ENCODE data around the gene FAM9C.
"Not testable (repeated sequence)": the region's sequence is repeated elsewhere in the genome, so short reads cannot be mapped to it uniquely, and the experiment has no call there.

Gene FAM9C

DNA sequence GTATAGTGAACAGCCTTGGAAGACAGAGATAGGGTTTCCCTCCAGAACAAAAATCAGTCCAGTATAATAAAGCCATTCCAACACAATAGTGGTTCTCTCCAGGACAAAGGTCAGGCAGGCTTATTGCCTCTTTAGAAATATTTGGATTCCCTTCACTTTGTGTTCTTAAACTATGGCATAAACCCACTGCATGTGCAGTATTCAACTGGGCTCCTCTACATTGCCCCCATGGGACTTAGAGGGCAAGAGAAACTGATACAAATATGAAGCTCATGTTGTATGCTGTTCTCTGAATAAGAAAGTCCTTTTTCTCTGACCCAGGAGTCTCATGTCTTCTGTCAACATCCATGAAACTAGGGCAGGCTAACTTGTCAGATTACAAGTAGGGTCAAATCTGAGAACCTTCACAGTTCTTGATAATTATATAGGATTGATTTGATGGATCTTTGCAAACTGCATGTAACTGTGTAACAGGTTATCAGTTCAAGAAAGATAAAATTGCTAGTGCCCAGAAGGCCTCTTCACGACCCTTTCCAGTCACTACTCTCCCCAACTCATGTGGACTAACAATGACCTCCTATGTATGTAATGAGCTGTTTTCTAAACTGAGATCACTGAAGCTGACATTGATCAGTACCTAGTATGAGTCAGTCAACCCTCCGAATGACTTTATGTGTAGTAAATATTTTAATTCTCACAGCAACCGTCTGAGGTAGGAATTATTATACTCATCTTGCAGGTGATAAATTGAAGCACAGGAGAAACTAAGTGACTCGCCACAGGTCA is 31.9 kb upstream of the FAM9C start:
- DNase-seq (ENCODE audit: low read depth in 3 of 3), result no peak

DNA sequence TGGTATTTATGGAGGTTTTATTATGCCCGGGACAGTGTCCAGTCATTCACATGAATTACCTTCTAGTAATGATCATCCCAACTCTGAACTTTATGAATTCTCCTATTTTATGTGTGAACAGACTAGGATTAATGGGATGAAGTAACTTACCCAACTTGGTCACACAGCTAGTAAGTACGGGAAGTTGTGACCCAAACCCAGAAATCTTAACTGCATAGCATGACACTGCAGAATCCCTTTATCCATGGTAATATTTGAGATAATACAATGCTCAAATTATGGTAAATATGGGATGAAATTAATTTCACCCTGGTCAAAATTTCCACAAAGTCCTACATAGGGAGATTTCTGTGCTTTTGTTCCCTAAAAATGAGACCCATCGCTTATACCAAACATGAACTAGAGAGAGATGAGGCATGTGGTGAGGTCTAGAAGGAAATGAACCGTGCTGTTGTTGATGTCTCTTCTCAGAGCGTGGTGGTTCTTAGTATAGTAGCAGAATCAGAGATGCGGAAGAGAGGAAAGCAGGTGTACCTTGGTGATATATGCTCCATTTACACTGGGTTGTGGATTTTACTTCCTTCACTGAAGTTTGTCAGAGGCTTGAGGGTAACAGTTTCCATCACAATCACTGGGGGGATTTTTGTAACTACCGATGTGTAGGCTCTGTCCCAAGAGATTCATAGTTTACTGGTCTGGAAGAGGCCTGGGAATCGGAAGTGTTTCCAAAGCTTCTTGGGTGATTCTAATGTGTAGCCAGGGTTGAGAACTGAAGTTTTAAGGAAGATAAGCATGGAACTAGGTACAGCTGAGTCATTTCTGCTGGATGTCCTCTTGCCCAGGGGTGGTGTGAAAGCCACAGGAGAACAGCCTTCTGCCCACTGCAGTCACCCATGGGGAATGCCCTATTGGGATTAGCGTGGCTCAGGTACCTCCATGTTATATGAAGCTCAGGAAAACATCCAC is 30.2 kb upstream of the FAM9C start:
- no peak for DNase-seq (ENCODE audit: low read depth in 3 of 3)

DNA sequence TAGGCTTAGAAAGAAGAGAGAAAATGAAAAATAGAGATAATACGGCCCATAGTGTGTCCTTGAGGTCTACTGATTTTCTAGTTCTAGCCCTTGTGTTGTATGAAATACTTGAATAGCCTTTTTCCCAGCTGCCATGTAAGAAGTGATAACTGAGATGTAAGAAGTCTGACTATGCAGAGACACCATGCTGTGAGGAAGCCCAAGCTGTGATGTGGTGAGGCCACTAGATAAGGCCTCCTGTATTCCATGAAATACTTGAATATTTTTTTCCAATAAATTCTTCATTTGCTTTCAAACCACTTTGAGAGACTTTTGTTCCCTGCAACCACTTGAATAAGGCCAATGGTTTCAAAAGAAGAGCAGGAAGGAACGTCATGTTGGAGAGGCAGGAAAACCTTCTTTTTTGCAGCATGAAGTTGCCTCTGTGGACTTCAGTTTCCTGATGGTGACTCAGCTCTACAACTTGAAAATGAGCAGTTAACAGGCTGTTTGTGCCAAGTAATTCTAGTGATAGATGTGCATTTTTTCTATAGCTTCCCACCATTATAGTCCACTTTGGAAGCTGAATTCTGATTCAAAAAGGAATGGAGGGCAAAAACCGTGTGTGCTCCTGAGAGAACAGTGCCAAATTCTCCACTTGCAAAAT is 25.5 kb upstream of the FAM9C start:
- no peak for DNase-seq (ENCODE audit: low read depth in 3 of 3)

DNA sequence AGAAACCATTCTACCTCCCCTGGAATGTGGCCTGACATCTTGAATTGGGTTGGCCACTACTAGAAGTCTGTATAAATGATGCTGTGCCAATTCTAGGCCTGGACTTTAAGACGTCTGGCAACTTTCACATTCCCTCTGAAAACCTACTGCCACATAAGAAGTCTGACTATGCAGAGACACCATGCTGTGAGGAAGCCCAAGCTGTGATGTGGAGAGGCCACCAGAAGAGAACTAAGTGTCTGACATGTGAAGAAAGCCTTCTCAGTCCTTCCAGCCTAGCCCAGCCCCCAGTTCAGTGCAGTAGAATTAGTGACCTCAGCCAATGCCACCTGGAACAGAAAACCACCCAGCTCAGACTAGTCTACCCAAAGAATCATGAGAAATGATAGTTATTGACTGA is 24.2 kb upstream of the FAM9C start:
- DNase-seq (ENCODE audit: low read depth in 3 of 3), result no peak

DNA sequence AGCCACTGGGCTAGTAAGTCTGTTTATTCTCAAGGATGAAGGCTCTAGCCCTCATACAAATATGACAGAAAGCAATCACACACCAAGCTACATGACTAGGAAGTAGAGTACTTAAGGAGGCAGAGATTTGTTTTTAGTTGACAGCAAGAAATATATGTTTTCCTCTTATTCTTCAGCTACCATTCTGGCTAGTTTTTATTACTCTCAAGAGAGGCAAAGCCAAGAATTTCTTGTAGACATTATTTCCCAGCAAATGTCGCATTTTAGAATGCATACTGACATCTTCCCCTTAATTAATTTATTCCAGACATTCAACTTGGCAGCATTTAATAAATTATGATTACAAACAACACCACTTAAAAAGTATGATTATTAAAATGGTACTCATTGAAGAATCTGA is 23.4 kb upstream of the FAM9C start:
- DNase-seq (ENCODE audit: low read depth in 3 of 3), result no peak

DNA sequence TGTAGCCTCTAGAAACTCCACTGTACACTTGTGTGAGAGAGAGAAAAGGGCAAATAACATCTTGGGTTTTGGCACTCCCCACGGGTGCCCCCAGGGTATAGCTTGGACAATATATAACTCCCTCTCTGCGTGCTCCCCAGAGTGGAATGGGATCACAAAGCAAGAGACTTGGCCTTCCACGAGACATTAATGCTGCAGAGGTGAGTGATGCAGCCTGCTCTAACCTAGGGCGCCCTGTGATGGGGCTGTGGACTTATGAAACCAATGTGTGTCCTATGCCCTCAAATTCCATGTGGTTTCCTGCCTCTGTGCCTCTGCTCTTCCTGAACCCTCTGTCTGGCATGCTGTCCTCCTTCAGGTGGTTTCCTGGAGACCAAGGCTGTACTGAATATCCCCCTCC is 22.0 kb upstream of the FAM9C start:
- DNase-seq (ENCODE audit: low read depth in 3 of 3), result no peak

DNA sequence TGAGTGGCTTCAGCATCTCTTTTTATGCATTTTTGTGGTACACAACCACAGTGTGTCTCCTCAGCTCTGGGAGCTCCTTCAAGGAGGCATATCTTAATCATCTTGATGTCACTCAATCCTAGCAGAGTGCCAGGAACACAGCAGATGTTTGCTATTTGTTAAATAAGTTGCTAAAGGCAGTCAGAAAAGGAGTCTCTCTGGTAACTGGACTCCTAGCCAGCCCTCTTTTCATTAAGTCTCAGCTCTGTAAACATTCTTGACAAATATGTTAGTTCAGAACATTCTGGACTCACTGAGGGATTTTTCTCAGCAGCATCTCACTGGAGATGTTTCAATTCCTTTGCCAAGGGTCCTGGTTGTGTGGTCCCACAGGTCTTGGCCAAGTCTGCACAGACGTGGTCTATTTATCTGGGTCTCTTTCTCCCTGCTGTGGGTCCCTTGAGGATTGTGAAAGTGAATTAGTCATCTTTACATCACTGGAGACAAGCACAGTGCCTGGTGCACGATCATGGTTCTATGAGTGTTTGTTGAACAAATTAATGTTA is 20.3 kb upstream of the FAM9C start:
- DNase-seq (ENCODE audit: low read depth in 3 of 3), result no peak

DNA sequence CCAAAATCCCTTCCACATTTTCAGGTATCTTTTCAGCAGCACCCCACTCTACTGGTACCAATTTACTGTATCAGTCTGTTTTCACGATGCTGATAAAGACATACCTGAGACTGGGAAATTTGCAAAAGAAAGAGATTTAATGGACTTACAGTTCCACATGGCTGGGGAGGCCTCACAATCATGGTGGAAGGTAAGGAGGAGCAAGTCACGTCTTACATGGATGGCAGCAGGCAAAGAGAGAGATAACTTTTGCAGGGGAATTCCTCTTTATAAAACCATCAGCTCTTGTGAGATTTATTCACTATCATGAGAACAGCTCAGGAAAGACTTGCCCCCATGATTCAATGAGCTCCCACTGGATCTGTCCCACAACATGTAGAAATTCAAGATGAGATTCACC is 18.7 kb upstream of the FAM9C start:
- DNase-seq (ENCODE audit: low read depth in 3 of 3), result not testable (repeated sequence)

DNA sequence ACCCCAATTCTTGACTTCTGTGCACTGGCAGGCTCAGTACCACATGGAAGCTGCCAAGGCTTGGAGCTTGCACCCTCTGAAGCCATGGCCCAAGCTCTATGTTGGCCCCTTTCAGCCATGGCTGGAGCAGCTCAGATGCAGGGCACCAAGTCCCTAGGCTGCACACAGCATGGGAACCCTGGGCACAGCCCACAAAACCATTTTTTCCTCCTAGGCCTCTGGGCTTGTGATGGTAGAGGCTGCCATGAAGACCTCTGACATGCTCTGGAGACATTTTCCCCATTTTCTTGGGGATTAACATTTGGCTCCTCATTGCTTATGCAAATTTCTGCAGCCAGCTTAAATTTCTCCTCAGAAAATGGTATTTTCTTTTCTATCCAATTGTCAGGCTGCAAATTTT is 17.9 kb upstream of the FAM9C start:
- DNase-seq (ENCODE audit: low read depth in 3 of 3), result not testable (repeated sequence)

DNA sequence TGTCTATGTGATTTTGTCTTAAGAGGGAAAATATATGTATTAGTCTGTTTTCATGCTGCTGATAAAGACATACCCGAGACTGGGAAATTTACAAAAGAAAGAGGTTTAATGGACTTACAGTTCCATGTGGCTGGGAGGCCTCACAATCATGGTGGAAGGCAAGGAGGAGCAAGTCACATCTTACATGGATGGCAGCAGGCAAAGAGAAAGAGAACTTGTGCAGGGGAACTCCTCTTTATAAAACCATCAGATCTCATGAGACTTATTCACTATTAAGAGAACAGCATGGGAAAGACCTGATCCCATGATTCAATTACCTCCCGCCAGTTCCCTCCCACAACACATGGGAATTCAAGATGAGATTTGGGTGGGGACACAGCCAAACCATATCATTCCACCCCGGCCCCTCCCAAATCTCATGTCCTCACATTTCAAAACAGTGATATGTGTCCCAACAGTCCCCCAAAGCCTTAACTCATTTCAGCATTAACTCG is 16.8 kb upstream of the FAM9C start:
- DNase-seq (ENCODE audit: low read depth in 3 of 3), result not testable (repeated sequence)

DNA sequence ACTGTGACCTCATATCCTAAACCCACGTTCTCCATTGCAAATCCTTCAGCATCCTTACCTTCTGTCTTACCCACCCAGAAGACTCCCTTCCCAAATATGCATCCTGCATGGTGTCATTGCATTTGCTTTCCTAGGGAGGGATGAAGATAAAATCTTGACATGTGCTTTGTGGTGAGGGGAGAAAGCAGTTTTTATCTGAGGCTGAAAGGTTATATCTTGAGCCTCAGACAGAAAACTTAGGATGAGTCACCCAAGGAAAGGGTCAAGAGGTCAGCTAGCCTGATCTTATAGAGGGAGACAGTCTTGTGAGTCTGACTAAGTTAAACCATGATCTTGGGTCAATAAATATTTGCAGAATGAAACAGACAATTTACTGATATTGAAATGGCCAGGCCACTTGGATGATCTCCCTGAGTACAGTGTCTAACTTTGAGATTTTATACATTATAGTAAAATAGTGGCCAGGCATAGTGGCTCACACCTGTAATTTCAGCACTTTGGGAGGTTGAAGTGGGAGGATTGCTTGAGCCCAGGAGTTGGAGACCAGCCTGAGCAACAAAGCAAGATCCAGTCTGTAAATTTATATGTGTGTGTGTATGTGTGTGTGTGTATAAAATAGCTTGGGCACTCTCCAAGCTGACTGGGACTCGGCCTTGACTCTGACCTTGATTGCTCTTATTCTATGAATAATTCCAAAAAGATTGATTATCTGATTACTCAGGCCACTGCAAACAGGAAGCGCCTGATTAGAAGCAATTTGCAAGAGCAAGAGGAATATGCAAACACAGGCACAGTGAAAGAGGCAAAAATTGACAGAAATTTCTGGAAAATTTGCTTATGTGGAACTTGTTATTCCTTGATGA is 15.4 kb upstream of the FAM9C start:
- no peak for DNase-seq (ENCODE audit: low read depth in 3 of 3)

DNA sequence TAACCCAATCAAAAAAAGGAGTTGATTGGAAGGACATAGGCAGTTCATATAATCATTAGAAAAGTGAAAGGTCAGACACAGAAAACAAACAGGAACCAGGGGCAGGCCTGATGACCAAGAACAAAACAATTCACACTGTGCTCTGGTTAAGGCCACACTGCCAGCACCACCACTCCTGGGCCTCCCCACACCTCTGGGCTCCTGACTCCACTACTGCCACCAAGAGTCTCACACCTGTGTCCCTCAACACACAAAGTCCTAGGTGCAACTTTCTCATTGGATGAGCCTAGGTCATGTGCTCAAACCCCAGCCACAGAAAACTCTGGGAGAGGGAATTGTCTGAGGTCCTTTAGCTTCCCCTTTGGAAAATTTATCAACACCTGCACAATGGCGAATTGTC is 11.1 kb upstream of the FAM9C start:
- no peak for DNase-seq (ENCODE audit: low read depth in 3 of 3)

DNA sequence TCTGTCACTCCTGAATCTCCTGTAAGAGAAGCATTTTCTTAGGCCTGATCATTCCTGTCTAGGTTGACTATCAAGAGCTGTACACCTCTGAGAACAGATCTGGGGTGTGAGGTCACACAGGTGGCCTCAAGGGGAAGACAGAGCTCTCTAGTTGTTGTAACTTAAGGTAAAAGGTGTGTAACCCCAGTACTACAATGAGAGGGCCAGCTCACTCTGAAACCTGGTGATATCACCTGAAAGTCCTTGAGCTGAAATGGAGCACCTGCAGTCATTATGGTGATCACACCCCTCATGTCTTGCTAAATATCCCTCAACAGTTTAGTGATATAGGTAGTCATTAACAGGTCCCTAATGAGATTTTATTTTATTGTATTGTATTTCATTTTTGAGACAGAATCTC is 8.8 kb upstream of the FAM9C start:
- DNase-seq (ENCODE audit: low read depth in 3 of 3), result no peak

DNA sequence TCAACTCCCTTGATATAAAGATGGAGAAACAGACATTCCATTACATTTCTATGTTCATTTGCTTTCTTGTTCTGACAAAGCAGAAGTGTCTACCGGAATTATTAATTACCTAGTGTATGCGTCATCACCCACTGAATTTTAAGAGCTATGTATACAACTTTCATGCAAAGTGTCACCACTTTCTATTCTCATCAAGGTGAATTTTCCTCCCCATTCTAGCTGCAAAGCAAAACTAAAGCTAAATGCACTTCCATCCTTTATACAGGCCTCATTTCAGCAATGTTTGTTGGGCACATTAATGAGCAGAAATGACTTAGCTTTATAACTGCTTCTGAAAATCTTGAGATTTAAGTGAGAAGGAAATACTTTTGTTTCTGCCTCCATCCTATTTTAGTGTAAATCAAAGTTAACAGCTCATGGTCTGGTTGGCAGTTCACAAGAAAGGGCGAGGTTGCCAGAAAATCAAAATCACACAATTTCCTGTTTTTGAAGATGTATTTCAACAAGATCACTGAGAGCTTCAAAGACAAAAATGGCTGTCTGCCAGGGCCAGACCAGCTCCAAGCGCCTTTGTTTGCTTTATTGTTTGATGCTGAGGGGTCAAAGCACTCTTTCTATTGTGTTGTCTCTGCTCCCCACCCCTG is 7.2 kb upstream of the FAM9C start:
- DNase-seq (ENCODE audit: low read depth in 3 of 3), result no peak

DNA sequence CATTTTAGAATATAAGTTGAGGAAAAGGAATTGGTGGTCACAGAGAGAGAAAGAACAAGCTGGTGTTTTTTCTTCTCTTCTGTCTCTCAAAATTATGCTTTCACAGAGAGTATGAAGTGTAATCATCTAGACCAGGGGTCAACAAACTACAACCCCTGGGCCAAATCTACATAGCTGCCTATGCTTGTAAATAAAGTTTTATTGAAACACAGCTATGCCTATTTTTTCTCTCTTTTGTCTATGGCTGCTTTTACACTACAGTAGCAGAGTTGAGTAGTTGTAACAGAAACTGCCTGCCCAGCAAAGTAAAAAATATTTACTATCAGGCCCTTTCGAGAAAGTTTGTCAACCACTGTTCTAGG is 6.7 kb upstream of the FAM9C start:
- DNase-seq (ENCODE audit: low read depth in 3 of 3), result no peak

DNA sequence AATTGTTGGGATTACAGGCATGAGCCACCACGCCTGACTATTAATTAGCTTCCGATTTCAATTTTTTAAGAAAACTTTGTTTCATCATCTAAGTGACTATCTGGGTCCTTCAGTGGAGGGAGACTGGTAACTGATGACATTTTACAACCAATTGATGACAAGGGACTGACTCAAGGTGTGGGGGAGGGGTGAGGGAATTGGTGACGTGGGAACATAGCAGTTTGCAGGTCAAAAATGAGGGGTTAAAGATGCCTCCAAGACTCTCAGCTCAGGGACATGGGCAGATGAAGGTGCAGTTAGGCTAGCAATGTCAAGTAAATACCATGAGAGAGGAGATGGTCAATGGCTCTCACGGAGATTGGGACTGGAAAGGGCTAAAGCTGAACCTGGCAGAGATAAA is 5.7 kb upstream of the FAM9C start:
- peak in 1 of 3 experiments; percentile 22 for DNase-seq (ENCODE audit: low read depth in 3 of 3)

DNA sequence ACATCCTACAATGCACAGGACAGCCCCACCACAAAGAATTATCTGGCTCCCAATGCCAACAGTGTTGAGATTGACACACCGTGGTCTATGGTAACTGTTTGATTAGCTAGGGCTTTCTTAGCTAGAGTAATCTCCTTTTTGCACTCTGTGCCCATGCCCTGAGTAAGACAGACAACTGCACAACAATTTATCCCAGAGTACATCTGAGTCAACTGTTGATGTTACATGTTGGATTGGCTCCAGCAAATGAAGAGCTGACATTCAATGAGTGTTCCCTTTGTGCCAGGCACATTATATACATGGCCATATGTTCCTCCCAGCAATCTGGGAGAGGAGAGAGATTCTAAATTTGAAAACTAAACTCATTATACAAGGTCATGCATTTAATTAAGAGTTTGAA is 3.9 kb upstream of the FAM9C start:
- no peak for DNase-seq (ENCODE audit: low read depth in 3 of 3)

DNA sequence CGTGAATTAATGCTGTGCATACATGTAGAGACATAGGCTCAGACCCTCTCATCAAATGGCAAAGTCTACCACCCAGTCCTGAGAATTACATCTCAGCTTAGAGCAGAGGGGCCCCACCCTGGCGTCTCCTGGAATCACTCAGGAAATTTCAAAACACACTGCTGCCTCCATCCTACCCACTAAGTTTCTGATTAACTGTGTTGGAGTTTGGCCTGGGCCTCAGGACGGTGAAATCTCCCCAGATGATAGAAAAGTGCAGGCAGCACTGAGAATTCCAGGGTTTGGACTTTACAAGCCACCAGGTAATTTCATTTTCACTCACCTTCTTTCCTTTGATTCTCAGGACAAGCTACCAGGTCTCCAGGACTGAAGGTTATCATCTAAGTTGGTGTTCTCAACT is 3.3 kb upstream of the FAM9C start:
- no peak for DNase-seq (ENCODE audit: low read depth in 3 of 3)

DNA sequence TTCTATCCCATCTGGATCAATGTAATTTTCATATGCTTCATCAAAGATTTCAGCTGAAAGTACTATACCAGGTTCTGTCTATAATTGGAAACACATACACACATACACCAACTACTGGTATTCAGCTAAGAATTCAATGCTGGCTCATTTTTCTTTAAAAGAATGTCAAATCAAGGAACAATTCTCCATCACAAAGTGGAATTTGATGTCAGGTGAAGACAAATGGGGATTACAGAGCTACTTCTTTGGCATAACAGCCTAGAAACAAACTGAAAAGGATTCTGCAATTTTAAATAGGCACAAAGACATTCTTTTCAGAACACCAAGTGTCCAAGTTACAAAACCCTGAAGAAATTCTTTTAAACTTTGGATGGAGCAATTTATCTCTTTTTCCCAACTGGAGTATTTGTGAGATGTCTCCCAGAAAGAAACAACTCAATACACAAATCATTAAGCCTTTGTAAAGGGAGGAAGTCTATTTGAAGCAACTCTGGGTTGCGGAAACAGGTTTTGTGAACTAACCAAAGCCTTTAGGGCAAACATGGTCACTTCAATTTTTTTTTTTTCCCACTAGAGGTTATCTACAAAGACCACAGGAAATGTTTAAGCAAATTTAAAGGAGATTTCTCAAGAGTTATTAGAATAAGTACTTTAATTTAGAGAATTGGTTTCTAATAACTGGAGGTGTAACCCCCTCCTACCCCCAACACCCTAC is 1.9 kb upstream of the FAM9C start:
- DNase-seq (ENCODE audit: low read depth in 3 of 3), result no peak

DNA sequence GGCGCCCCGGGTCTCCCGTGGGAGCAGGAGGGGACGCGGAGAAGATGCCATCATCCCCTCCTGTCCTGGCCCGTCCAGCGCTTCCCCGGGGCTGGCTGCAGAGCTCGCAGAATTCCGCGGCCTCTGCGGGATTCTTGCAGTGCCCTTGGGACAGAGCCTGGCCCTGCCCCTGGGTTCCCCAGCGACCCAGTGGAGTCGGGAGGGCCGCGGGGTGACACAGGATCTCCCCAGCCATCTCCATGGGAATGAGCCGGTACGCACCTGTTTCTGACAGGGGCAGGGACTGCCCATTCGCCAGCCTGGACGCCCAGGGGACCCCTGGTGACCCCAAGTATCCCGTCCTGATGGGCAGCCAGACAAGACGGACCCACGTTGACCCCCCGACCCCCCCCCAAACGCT is 482 bp downstream of the FAM9C start:
- no peak for DNase-seq (ENCODE audit: low read depth in 3 of 3)

Measured in stimulated activated CD4-positive, alpha-beta T cell treated with anti-CD3 and anti-CD28 coated beads, TNF-alpha, amount 100 ng/mL, for 24 hours (primary cell).